ENCODE data around the gene C10orf90.
"Not testable (repeated sequence)": the region's sequence is repeated elsewhere in the genome, so short reads cannot be mapped to it uniquely, and the experiment has no call there.

Gene C10orf90

GRCh38 chr10:126379166-126379565 is 291.3 kb downstream of the C10orf90 start:
- H3K4me1 ChIP-seq (ENCODE audit: control insufficient read depth, insufficient read depth, low read length); H3K36me3 ChIP-seq (ENCODE audit: control insufficient read depth, insufficient read depth, low read length); H3K9ac ChIP-seq (ENCODE audit: low read length); H3K27me3 ChIP-seq (ENCODE audit: control insufficient read depth, insufficient read depth, low read length); H3K9me3 ChIP-seq (ENCODE audit: control insufficient read depth, low read length); H3K4me3 ChIP-seq (ENCODE audit: low read length): not testable (repeated sequence)

DNA sequence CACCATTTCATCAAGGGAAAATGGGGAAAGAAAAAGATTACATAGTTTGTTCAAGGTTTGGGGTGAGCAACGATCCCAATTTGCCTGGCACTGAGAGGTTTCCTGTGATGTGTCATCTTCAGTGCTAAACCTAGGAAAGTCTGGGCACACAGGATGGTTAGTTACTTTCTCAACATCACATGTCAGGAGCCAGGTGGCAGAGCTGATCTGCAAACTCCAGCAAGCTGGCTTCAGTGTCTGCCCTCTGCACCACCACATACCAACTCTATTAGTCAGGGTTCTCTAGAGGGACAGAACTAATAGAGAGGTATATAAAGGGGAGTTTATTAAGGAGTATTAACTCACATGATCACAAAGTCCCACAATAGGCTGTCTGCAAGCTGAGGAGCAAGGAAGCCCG is 293.5 kb downstream of the C10orf90 start:
- no peaks in the 10 kb centered on the region for H3K27me3 ChIP-seq (ENCODE audit: control insufficient read depth, insufficient read depth, low read length)
- no peaks in the 10 kb centered on the region for H3K9me3 ChIP-seq (ENCODE audit: control insufficient read depth, low read length)
- no peaks in the 10 kb centered on the region for H3K4me1 ChIP-seq (ENCODE audit: control insufficient read depth, insufficient read depth, low read length)
- H3K4me3 ChIP-seq (ENCODE audit: low read length) = no peak overlapping the region
- H3K36me3 ChIP-seq (ENCODE audit: control insufficient read depth, insufficient read depth, low read length) = no peaks in the 10 kb centered on the region
- no peak overlapping the region for H3K9ac ChIP-seq (ENCODE audit: low read length)

DNA sequence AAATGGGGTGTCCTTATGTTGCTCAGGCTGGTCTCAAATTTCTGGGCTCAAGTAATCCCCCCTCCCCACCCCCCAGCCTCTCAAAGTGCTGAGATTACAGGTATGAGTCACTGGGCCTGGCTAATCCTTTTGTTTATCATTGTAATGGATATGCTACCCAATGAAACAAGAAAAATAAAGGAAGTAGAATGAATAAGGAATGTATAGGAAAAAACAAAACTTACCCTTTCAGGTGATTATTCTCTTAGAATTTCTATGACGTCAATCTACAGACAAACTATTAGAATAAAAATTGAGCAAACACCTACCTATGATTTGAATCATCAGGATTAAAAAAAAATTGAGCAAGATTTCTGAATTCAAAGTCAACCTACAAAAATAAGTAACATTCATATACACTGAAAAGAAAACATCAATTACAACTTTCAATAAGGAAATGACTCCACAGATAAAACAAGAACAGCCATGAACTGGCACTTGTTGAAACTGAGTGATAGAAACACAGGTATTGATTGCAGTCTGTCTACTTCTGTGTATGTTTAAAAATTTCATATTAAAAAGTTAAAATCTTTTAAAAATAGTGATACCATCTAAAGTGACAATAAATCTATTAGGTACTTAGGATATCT is 294.5 kb downstream of the C10orf90 start:
- no peaks in the 10 kb centered on the region for H3K9me3 ChIP-seq (ENCODE audit: control insufficient read depth, low read length)
- no peaks in the 10 kb centered on the region for H3K4me1 ChIP-seq (ENCODE audit: control insufficient read depth, insufficient read depth, low read length)
- no peak overlapping the region for H3K4me3 ChIP-seq (ENCODE audit: low read length)
- H3K9ac ChIP-seq (ENCODE audit: low read length) = no peak overlapping the region
- no peaks in the 10 kb centered on the region for H3K27me3 ChIP-seq (ENCODE audit: control insufficient read depth, insufficient read depth, low read length)
- no peaks in the 10 kb centered on the region for H3K36me3 ChIP-seq (ENCODE audit: control insufficient read depth, insufficient read depth, low read length)

GRCh38 chr10:126375299-126375698 is 295.2 kb downstream of the C10orf90 start:
- no peaks in the 10 kb centered on the region for H3K36me3 ChIP-seq (ENCODE audit: control insufficient read depth, insufficient read depth, low read length)
- no peaks in the 10 kb centered on the region for H3K4me1 ChIP-seq (ENCODE audit: control insufficient read depth, insufficient read depth, low read length)
- H3K9me3 ChIP-seq (ENCODE audit: control insufficient read depth, low read length) = no peaks in the 10 kb centered on the region
- H3K27me3 ChIP-seq (ENCODE audit: control insufficient read depth, insufficient read depth, low read length) = no peaks in the 10 kb centered on the region
- H3K4me3 ChIP-seq (ENCODE audit: low read length) = no peak overlapping the region
- no peak overlapping the region for H3K9ac ChIP-seq (ENCODE audit: low read length)

Data from mucosa of stomach (tissue), 1 donor.